HepG2 (cell line): ENCODE results near the gene RDH11.

ENCODE experiments used
- MAZ ChIP-seq, 2 experiments: sonication (generic) in 1 of 2; formaldehyde crosslinking in 1 of 2; IDR thresholded peaks; 2 replicates each; pipeline versions ENCODE4 v1.5.0 to v1.6.1; 2012 to 2020; ENCODE audit warnings: low read depth in 2 of 2, mild to moderate bottlenecking in 2 of 2, borderline replicate concordance in 1 of 2, improper control_type of control experiment in 1 of 2, low read length in 1 of 2, missing genetic modification reagents in 1 of 2, moderate library complexity in 1 of 2
- NR2C2 ChIP-seq: sonication (generic); formaldehyde crosslinking; IDR thresholded peaks from 2 replicates; pipeline ENCODE4 v1.4.0; 2020; ENCODE audit warnings: missing genetic modification reagents, mild to moderate bottlenecking, moderate library complexity, borderline replicate concordance
- ZC3H4 ChIP-seq: sonication (generic); formaldehyde crosslinking; IDR thresholded peaks from 2 replicates; pipeline ENCODE4 v1.4.0; 2020; ENCODE audit warnings: missing genetic modification reagents, borderline replicate concordance
- ZNF121 ChIP-seq: sonication (generic); formaldehyde crosslinking; IDR thresholded peaks from 2 replicates; pipeline ENCODE4 v1.5.0; 2020; ENCODE audit warnings: mild to moderate bottlenecking, missing genetic modification reagents
- ZNF792 ChIP-seq: IDR thresholded peaks from 2 replicates; pipeline ENCODE4 v1.6.1; 2016
- TF ChIP-seq, protein P1 (sequence below): sonication (generic); formaldehyde crosslinking; IDR thresholded peaks from 2 replicates; pipeline ENCODE4 v1.5.0; 2020; ENCODE audit warnings: mild to moderate bottlenecking, missing genetic modification reagents, moderate library complexity
- TF ChIP-seq, protein P2 (sequence below): sonication (generic); formaldehyde crosslinking; IDR thresholded peaks from 2 replicates; pipeline ENCODE4 v1.8.1; 2023; ENCODE audit warnings: missing genetic modification reagents, inconsistent platforms, borderline replicate concordance

DNA sequence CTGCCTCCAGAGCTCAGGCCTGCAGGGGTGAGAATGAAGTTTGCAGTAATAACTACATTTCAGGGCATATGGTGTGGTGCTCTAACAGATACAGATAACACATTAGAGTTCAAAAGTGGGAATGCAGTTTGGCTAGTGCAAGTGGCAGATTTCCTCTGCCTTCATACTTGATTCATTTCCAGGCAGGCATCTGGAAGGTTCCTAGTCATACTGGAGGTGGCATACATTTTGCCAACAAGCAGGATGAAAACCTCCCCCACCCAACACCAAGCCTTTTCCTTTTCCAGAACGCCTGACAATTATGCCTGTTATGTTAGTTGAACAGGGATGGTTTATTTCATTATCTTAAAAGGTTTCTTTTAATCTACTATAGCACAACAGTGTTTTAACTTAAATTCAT, 45.4 kb downstream of the RDH11 start:
- TF ChIP-seq MAZ (IDR thresholded peaks at IDR 0.05; ENCODE audit: borderline replicate concordance, low read depth, low read length) (no peak), MAZ (CRISPR knock-in tag; IDR thresholded peaks at IDR 0.05; ENCODE audit: low read depth) (no peak), ZC3H4 (CRISPR knock-in tag) (no peak), ZNF792 (CRISPR knock-in tag) (no peak), ZNF121 (no peak), NR2C2 (CRISPR knock-in tag) (no peak)
- TF ChIP-seq, protein P1, sequence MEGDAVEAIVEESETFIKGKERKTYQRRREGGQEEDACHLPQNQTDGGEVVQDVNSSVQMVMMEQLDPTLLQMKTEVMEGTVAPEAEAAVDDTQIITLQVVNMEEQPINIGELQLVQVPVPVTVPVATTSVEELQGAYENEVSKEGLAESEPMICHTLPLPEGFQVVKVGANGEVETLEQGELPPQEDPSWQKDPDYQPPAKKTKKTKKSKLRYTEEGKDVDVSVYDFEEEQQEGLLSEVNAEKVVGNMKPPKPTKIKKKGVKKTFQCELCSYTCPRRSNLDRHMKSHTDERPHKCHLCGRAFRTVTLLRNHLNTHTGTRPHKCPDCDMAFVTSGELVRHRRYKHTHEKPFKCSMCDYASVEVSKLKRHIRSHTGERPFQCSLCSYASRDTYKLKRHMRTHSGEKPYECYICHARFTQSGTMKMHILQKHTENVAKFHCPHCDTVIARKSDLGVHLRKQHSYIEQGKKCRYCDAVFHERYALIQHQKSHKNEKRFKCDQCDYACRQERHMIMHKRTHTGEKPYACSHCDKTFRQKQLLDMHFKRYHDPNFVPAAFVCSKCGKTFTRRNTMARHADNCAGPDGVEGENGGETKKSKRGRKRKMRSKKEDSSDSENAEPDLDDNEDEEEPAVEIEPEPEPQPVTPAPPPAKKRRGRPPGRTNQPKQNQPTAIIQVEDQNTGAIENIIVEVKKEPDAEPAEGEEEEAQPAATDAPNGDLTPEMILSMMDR (CRISPR knock-in tag): no peak
- TF ChIP-seq, protein P2, sequence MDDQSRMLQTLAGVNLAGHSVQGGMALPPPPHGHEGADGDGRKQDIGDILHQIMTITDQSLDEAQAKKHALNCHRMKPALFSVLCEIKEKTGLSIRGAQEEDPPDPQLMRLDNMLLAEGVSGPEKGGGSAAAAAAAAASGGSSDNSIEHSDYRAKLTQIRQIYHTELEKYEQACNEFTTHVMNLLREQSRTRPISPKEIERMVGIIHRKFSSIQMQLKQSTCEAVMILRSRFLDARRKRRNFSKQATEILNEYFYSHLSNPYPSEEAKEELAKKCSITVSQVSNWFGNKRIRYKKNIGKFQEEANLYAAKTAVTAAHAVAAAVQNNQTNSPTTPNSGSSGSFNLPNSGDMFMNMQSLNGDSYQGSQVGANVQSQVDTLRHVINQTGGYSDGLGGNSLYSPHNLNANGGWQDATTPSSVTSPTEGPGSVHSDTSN: no peak
